ENCODE measurements around the gene LNP1.

DNA sequence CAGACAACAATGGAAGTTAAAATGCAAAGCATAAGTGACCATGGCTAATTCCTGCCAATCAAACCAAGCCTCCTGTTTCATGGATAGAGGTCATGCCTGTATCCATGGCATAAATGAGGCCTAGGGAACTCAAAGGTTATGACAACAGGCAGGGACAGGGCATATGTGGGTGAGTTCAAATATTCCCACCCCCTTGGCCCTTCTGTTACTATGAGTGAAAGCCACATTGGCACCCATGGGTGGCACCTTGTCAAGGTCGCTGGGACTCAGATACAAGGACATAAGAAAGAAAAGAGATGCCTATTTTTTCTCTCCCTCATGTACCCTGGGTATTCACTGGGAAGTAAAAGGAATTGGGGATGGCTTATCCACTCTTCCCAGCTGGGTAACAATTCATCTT is 65.8 kb downstream of the LNP1 start:
- no peak for TF ChIP-seq POLR2AphosphoS5 (IDR thresholded peaks at IDR 0.05)
- no peak for TF ChIP-seq POLR2A (IDR thresholded peaks at IDR 0.05)
- TF ChIP-seq, protein P1, sequence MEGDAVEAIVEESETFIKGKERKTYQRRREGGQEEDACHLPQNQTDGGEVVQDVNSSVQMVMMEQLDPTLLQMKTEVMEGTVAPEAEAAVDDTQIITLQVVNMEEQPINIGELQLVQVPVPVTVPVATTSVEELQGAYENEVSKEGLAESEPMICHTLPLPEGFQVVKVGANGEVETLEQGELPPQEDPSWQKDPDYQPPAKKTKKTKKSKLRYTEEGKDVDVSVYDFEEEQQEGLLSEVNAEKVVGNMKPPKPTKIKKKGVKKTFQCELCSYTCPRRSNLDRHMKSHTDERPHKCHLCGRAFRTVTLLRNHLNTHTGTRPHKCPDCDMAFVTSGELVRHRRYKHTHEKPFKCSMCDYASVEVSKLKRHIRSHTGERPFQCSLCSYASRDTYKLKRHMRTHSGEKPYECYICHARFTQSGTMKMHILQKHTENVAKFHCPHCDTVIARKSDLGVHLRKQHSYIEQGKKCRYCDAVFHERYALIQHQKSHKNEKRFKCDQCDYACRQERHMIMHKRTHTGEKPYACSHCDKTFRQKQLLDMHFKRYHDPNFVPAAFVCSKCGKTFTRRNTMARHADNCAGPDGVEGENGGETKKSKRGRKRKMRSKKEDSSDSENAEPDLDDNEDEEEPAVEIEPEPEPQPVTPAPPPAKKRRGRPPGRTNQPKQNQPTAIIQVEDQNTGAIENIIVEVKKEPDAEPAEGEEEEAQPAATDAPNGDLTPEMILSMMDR (IDR thresholded peaks at IDR 0.05), result no peak
